Hepatocyte (in vitro differentiated cells): ENCODE data around the gene TEX19. TPM values are rescaled to one million over a fixed set of nuclear protein-coding genes. Genes with fewer than 3 reads are reported as not detected.

Experiments used
- DNase-seq: peaks from one replicate; pipeline ENCODE4 v3.0.0-alpha.2; 2016; ENCODE audit warnings: low spot score
- H2AFZ ChIP-seq: fragments of 200-600 bp; sonication (generic); 2 replicates; pipeline ENCODE4 v1.6.0; 2016; ENCODE audit warnings: antibody characterized with exemption, mild to moderate bottlenecking
- H3K27ac ChIP-seq: fragments of 200-600 bp; sonication (generic); 2 replicates; pipeline ENCODE4 v1.5.1; 2016; ENCODE audit warnings: mild to moderate bottlenecking
- H3K27me3 ChIP-seq: fragments of 200-600 bp; sonication (generic); 2 replicates; pipeline ENCODE4 v1.6.1; 2016
- H3K36me3 ChIP-seq: fragments of 200-600 bp; sonication (generic); replicated peaks from 2 replicates; pipeline ENCODE4 v1.5.1; 2016; ENCODE audit warnings: low read depth; ENCODE audit not compliant: insufficient read depth
- H3K4me1 ChIP-seq: fragments of 200-600 bp; sonication (generic); 2 replicates; pipeline ENCODE4 v1.5.1; 2016; ENCODE audit warnings: mild to moderate bottlenecking, moderate library complexity; ENCODE audit not compliant: insufficient read depth
- H3K4me2 ChIP-seq: fragments of 200-600 bp; sonication (generic); 2 replicates; pipeline ENCODE4 v1.6.0; 2016
- H3K4me3 ChIP-seq: fragments of 200-600 bp; sonication (generic); 2 replicates; pipeline ENCODE4 v1.5.1; 2016; ENCODE audit warnings: mild to moderate bottlenecking
- H3K79me2 ChIP-seq: fragments of 200-600 bp; sonication (generic); 2 replicates; pipeline ENCODE4 v1.6.0; 2017; ENCODE audit warnings: mild to moderate bottlenecking
- H3K9me2 ChIP-seq: fragments of 200-600 bp; sonication (generic); replicated peaks from 2 replicates; pipeline ENCODE4 v1.6.0; 2017; ENCODE audit warnings: mild to moderate bottlenecking; ENCODE audit not compliant: insufficient read depth
- H3K9me3 ChIP-seq: fragments of 200-600 bp; sonication (generic); 2 replicates; pipeline ENCODE4 v1.5.1; 2016; ENCODE audit warnings: low read depth, mild to moderate bottlenecking
- H4K20me1 ChIP-seq: fragments of 200-600 bp; sonication (generic); 2 replicates; pipeline ENCODE4 v1.6.0; 2016; ENCODE audit warnings: mild to moderate bottlenecking; ENCODE audit not compliant: insufficient read depth, poor library complexity, severe bottlenecking
- EZH2 ChIP-seq: fragments of 200-600 bp; sonication (generic); IDR thresholded peaks from 2 replicates; pipeline ENCODE4 v1.6.1; 2016; ENCODE audit warnings: antibody characterized with exemption, mild to moderate bottlenecking, borderline replicate concordance
- EZH2phosphoT487 ChIP-seq: fragments of 200-600 bp; sonication (generic); IDR thresholded peaks from one replicate; pipeline ENCODE4 v1.6.1; 2018; ENCODE audit warnings: antibody characterized with exemption, mild to moderate bottlenecking, low read depth, moderate library complexity; ENCODE audit not compliant: unreplicated experiment, severe bottlenecking
- WGBS: methylation state at CpG from one replicate; pipeline ENCODE4 v1.1.6; 2016; ENCODE audit warnings: low lambda C conversion rate; ENCODE audit errors: missing lambda C conversion rate; 5-methylcytosine and 5-hydroxymethylcytosine counted together
- polyA plus RNA-seq: library from polyadenylated mRNA; unstranded; fragments of >200 nt; fragmentation: Nextera tagmentation; extraction: Ambion mirVana; gene quantifications from 2 replicates; pipeline ENCODE4 v1.2.1, GENCODE V29; 2016
- total RNA-seq: library from RNA; depleted of rRNA; stranded (reverse); fragments of >200 nt; gene quantifications from 2 replicates; pipeline ENCODE4 v1.2.3, GENCODE V29; 2014
- TF ChIP-seq, protein P1 (sequence below): fragments of 200-600 bp; sonication (generic); IDR thresholded peaks from 2 replicates; pipeline ENCODE4 v1.5.1; 2016; ENCODE audit warnings: antibody characterized with exemption, mild to moderate bottlenecking; ENCODE audit not compliant: poor library complexity

Gene TEX19
- total and polyA plus RNA-seq, 2 experiments from 2014 or later = not detected

GRCh38 chr17:82392209-82392920 is 33.3 kb downstream of the TEX19 start:
- no peaks in the 10 kb centered on the region for H3K9me2 ChIP-seq
- peak; percentile 2 for DNase-seq
- H3K4me2 ChIP-seq = no peak overlapping the region
- no peaks in the 10 kb centered on the region for H4K20me1 ChIP-seq
- no peaks in the 10 kb centered on the region for H3K4me1 ChIP-seq
- H3K9me3 ChIP-seq = no peaks in the 10 kb centered on the region
- no peaks in the 10 kb centered on the region for H3K36me3 ChIP-seq
- 89% methylated on average over 28 of the region's 28 CpGs for WGBS
- no peaks in the 10 kb centered on the region for H3K79me2 ChIP-seq
- H3K4me3 ChIP-seq = no peak overlapping the region
- TF ChIP-seq, protein P1, sequence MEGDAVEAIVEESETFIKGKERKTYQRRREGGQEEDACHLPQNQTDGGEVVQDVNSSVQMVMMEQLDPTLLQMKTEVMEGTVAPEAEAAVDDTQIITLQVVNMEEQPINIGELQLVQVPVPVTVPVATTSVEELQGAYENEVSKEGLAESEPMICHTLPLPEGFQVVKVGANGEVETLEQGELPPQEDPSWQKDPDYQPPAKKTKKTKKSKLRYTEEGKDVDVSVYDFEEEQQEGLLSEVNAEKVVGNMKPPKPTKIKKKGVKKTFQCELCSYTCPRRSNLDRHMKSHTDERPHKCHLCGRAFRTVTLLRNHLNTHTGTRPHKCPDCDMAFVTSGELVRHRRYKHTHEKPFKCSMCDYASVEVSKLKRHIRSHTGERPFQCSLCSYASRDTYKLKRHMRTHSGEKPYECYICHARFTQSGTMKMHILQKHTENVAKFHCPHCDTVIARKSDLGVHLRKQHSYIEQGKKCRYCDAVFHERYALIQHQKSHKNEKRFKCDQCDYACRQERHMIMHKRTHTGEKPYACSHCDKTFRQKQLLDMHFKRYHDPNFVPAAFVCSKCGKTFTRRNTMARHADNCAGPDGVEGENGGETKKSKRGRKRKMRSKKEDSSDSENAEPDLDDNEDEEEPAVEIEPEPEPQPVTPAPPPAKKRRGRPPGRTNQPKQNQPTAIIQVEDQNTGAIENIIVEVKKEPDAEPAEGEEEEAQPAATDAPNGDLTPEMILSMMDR = no peak
- no peak for TF ChIP-seq EZH2
- TF ChIP-seq EZH2phosphoT487 = no peak
- no peak overlapping the region for H3K27ac ChIP-seq
- no peaks in the 10 kb centered on the region for H3K27me3 ChIP-seq
- no peak overlapping the region for H2AFZ ChIP-seq

- DNase-seq = no peak
- WGBS = 85% methylated on average over 15 of the region's 15 CpGs
- Histone ChIP-seq H3K4me1 (no peaks in the 10 kb centered on the region), H3K4me3 (no peak overlapping the region), H3K27me3 (no peaks in the 10 kb centered on the region), H3K9me2 (no peaks in the 10 kb centered on the region), H3K4me2 (no peak overlapping the region), H2AFZ (no peak overlapping the region), H3K36me3 (no peaks in the 10 kb centered on the region), H3K9me3 (no peaks in the 10 kb centered on the region), H4K20me1 (no peaks in the 10 kb centered on the region), H3K79me2 (no peaks in the 10 kb centered on the region), H3K27ac (no peak overlapping the region)
- TF ChIP-seq EZH2 = no peak
Measured at GRCh38 chr17:82392941-82393340, 33.9 kb downstream of the TEX19 start.

GRCh38 chr17:82394278-82394677 is 35.2 kb downstream of the TEX19 start:
- no peak for DNase-seq
- 96% methylated on average over 12 of the region's 12 CpGs for WGBS
- Histone ChIP-seq H3K4me2 (no peak overlapping the region), H3K9me2 (no peaks in the 10 kb centered on the region), H4K20me1 (no peaks in the 10 kb centered on the region), H2AFZ (no peak overlapping the region), H3K4me1 (no peaks in the 10 kb centered on the region), H3K27me3 (no peaks in the 10 kb centered on the region), H3K27ac (no peak overlapping the region), H3K4me3 (no peak overlapping the region), H3K36me3 (no peaks in the 10 kb centered on the region), H3K79me2 (no peaks in the 10 kb centered on the region), H3K9me3 (no peaks in the 10 kb centered on the region)
- no peak for TF ChIP-seq EZH2phosphoT487
- TF ChIP-seq, protein P1 = no peak
- TF ChIP-seq EZH2 = no peak

- Histone ChIP-seq H3K27ac (no peak overlapping the region), H2AFZ (no peak overlapping the region), H3K4me1 (peaks cover 16% of the 10 kb centered on the region), H3K9me3 (no peaks in the 10 kb centered on the region), H4K20me1 (no peaks in the 10 kb centered on the region), H3K4me2 (no peak overlapping the region), H3K9me2 (no peaks in the 10 kb centered on the region), H3K79me2 (no peaks in the 10 kb centered on the region), H3K27me3 (no peaks in the 10 kb centered on the region), H3K4me3 (no peak overlapping the region), H3K36me3 (no peaks in the 10 kb centered on the region)
- TF ChIP-seq EZH2phosphoT487 = no peak
- TF ChIP-seq, protein P1 = no peak
- TF ChIP-seq EZH2 = no peak
- no peak for DNase-seq
- WGBS = 54% methylated on average over 16 of the region's 19 CpGs
Measured at GRCh38 chr17:82396601-82397435, 37.8 kb downstream of the TEX19 start.
